DOHH2 (cell line): ENCODE results near the gene CIART.
A peak's percentile ranks its signal among the peaks of the same experiment; 100 is the strongest.

ENCODE experiments used
- H3F3A ChIP-seq: fragments of 200-600 bp; sonication (generic), shearing (Covaris generic); 2 replicates; pipeline ENCODE4 v1.6.0; 2016; ENCODE audit warnings: antibody characterized with exemption, mild to moderate bottlenecking; ENCODE audit not compliant: control insufficient read depth, insufficient read depth
- H3K27ac ChIP-seq: fragments of 200-600 bp; sonication (generic); 2 replicates; pipeline ENCODE4 v1.5.1; 2014; ENCODE audit warnings: low read depth, mild to moderate bottlenecking, low read length, moderate library complexity
- H3K27me3 ChIP-seq: fragments of 200-600 bp; sonication (generic); 2 replicates; pipeline ENCODE4 v1.6.1; 2014; ENCODE audit warnings: mild to moderate bottlenecking, low read length, mixed read lengths; ENCODE audit not compliant: control insufficient read depth
- H3K36me3 ChIP-seq: fragments of 200-600 bp; sonication (generic); 2 replicates; pipeline ENCODE4 v1.6.1; 2014; ENCODE audit warnings: mild to moderate bottlenecking, low read length, moderate library complexity, mixed read lengths; ENCODE audit not compliant: control insufficient read depth
- H3K4me1 ChIP-seq: fragments of 200-600 bp; sonication (generic); 2 replicates; pipeline ENCODE4 v1.6.1; 2014; ENCODE audit warnings: mild to moderate bottlenecking, low read length, mixed read lengths; ENCODE audit not compliant: control insufficient read depth
- H3K4me2 ChIP-seq: fragments of 200-600 bp; sonication (generic); 2 replicates; pipeline ENCODE4 v1.6.0; 2014; ENCODE audit warnings: mild to moderate bottlenecking, low read length, moderate library complexity
- H3K4me3 ChIP-seq: fragments of 200-600 bp; sonication (generic); 2 replicates; pipeline ENCODE4 v1.5.1; 2014; ENCODE audit warnings: mild to moderate bottlenecking, low read length, mixed read lengths
- H3K79me2 ChIP-seq: fragments of 200-600 bp; sonication (generic); 2 replicates; pipeline ENCODE4 v1.6.1; 2014; ENCODE audit warnings: mild to moderate bottlenecking, low read length, mixed read lengths; ENCODE audit not compliant: control insufficient read depth
- H3K9me2 ChIP-seq: fragments of 200-600 bp; sonication (generic); replicated peaks from 2 replicates; pipeline ENCODE4 v1.6.1; 2014; ENCODE audit warnings: mild to moderate bottlenecking, low read length, mixed read lengths; ENCODE audit not compliant: control insufficient read depth
- H3K9me3 ChIP-seq: fragments of 200-600 bp; sonication (generic); 2 replicates; pipeline ENCODE4 v1.6.1; 2014; ENCODE audit warnings: antibody characterized with exemption, low read length, mixed read lengths; ENCODE audit not compliant: control insufficient read depth, insufficient read depth
- H4K20me1 ChIP-seq: fragments of 200-600 bp; sonication (generic); 2 replicates; pipeline ENCODE4 v1.6.0; 2014; ENCODE audit warnings: low read depth, mild to moderate bottlenecking, antibody characterized with exemption, low read length, moderate library complexity; ENCODE audit not compliant: control insufficient read depth, insufficient read depth
- CTCF ChIP-seq: fragments of 200-600 bp; sonication (generic); IDR thresholded peaks from one replicate; pipeline ENCODE4 v1.5.1; 2014; ENCODE audit warnings: antibody characterized with exemption, mild to moderate bottlenecking, low read depth, low read length; ENCODE audit not compliant: poor library complexity, severe bottlenecking
- EZH2phosphoT487 ChIP-seq: fragments of 200-600 bp; sonication (generic); IDR thresholded peaks from 2 replicates; pipeline ENCODE4 v1.6.1; 2017; ENCODE audit warnings: borderline replicate concordance, mild to moderate bottlenecking, antibody characterized with exemption, low read length, moderate library complexity, mixed read lengths

CIART gene

DNA sequence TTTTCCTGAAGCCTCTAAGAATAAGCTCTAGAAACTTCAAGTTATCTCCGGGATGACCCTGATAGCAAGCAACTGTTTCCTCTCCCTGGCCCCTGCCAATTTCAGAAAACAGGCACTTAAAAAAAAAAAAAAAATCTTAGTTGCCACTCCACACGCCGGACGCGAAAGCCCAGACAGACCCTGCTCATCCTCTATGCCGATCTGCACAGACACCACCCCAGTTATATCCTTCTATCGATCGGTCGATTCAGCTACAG is 48.1 kb upstream of the CIART start:
- Histone ChIP-seq H3F3A (peaks cover 3% of the 10 kb centered on the region; the same call in 1 of the 2 replicates), H3K36me3 (peaks cover 59% of the 10 kb centered on the region), H3K27ac (peak overlapping the region; percentile 89), H3K27me3 (no peaks in the 10 kb centered on the region), H3K4me3 (peak overlapping the region; percentile 95), H3K4me1 (peaks cover 24% of the 10 kb centered on the region), H4K20me1 (peaks cover 4% of the 10 kb centered on the region; the same call in 1 of the 2 replicates), H3K9me3 (no peaks in the 10 kb centered on the region), H3K79me2 (peaks cover 73% of the 10 kb centered on the region), H3K9me2 (no peaks in the 10 kb centered on the region), H3K4me2 (peak overlapping the region; percentile 88)
- TF ChIP-seq CTCF, result no peak
- no peak for TF ChIP-seq EZH2phosphoT487

DNA sequence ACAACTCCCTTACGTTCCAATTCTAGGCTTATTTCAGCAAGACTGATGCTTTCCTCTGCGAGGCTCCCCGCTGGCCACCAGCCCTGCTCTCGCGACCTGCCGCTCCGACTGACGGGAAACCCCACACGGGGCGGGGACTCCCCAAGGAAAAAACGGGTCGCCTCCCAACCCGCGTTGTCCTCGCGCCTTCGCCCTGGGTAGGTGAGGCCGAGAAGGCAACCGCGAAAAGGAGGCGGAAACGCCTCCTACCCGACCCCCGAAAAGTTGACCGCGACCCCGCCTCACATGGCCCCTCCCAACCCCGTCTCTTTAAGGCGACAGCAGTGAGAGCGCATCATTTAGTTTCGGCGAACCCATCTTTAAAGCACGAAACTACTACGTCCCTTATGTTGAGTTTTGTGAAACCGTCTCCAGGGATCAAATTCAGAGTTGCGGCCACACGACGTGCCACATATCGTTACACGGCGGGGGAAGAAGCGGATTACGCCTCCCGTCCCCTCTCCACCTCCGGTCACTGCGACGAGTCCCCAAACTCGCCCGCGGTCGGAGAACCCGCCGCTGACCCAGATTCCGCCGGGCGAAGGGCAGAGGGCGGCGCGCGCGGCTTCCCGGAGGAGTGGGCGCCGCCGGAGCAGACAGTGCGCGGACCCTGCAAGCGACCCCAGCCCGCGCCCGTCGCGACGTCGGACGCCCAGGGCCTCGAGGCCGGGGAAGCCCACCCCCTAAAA is 47.6 kb upstream of the CIART start:
- Histone ChIP-seq H3K4me2 (peak overlapping the region; percentile 88), H3K4me1 (peaks cover 24% of the 10 kb centered on the region), H3K9me3 (no peaks in the 10 kb centered on the region), H3F3A (peaks cover 3% of the 10 kb centered on the region; the same call in 1 of the 2 replicates), H3K27me3 (no peaks in the 10 kb centered on the region), H4K20me1 (peaks cover 4% of the 10 kb centered on the region; the same call in 1 of the 2 replicates), H3K4me3 (peak overlapping the region; percentile 95), H3K36me3 (peaks cover 54% of the 10 kb centered on the region), H3K79me2 (peaks cover 69% of the 10 kb centered on the region), H3K9me2 (no peaks in the 10 kb centered on the region), H3K27ac (peak overlapping the region; percentile 89)
- TF ChIP-seq EZH2phosphoT487 (no peak), CTCF (no peak)

GRCh38 chr1:150235294-150235851 is 47.0 kb upstream of the CIART start:
- Histone ChIP-seq H3K27ac (peak overlapping the region; percentile 89), H3K9me3 (no peaks in the 10 kb centered on the region), H3K79me2 (peaks cover 63% of the 10 kb centered on the region)

More at GRCh38 chr1:150235294-150235851, 47.0 kb upstream of the CIART start:
- peak overlapping the region; percentile 95 for H3K4me3 ChIP-seq
- peaks cover 3% of the 10 kb centered on the region; the same call in 1 of the 2 replicates for H3F3A ChIP-seq
- H3K4me1 ChIP-seq, result peaks cover 24% of the 10 kb centered on the region
- TF ChIP-seq EZH2phosphoT487, result no peak
- TF ChIP-seq CTCF, result peak; percentile 34
- peaks cover 4% of the 10 kb centered on the region; the same call in 1 of the 2 replicates for H4K20me1 ChIP-seq
- H3K4me2 ChIP-seq, result peak overlapping the region; percentile 88
- no peaks in the 10 kb centered on the region for H3K9me2 ChIP-seq
- H3K27me3 ChIP-seq, result no peaks in the 10 kb centered on the region
- H3K36me3 ChIP-seq, result peaks cover 48% of the 10 kb centered on the region
